ENCODE measurements around the gene PAN2.
"Not testable (repeated sequence)": the region's sequence is repeated elsewhere in the genome, so short reads cannot be mapped to it uniquely, and the experiment has no call there.

PAN2 gene

DNA sequence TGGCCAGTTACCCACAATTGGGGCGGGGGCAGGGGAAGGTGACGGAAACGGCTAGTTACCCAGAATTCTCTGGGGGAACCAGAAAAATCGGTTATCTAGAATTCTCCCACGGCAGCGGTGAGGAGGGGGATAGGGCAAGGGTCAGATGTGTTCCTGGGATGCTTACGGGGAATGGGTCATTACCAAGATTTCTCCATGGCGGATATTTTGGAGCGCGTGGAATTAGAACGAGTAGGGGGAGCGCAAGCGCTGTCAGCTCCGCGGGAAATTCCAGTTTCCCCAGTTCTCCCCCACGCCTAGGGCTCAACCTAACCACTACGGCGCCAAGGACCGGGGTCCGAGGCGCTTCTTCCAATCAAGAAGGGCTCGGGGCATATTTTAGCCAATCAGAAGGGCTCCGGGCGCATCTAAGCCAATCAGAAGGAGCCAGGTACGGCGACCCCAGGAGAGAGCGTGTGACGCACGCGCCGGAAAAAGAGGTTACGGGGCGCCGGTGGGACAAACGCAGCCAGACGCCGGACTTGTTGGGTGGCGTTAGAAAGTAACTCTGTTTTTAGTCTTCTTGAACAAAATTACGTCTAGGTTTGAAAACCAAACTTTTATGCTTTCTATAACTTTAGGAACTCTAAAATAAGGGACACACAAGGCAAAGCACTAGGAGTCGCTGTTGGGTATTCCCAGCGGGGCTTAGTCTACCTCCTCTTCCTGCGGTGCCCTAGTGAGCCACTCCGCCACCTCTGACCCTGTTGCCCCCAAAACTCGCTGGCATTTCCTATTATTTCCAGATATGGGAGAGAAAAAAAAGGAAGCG, at the start of gene PAN2:
PAN2 (minus strand) TSS at position 322 of the 811 bp plus-strand sequence. CDS start 906 bp downstream, outside the sequence.
- peak; percentile 63 to 86 (median 86) for DNase-seq (ENCODE audit: low read depth in 2 of 3, low spot score in 2 of 3)

GRCh38 chr12:56382611-56383010, 48.8 kb upstream of the PAN2 start:
- no peak for DNase-seq (ENCODE audit: low read depth in 2 of 3, low spot score in 2 of 3)

GRCh38 chr12:56377989-56378316, 44.2 kb upstream of the PAN2 start:
- no peak for DNase-seq (ENCODE audit: low read depth in 2 of 3, low spot score in 2 of 3)

DNA sequence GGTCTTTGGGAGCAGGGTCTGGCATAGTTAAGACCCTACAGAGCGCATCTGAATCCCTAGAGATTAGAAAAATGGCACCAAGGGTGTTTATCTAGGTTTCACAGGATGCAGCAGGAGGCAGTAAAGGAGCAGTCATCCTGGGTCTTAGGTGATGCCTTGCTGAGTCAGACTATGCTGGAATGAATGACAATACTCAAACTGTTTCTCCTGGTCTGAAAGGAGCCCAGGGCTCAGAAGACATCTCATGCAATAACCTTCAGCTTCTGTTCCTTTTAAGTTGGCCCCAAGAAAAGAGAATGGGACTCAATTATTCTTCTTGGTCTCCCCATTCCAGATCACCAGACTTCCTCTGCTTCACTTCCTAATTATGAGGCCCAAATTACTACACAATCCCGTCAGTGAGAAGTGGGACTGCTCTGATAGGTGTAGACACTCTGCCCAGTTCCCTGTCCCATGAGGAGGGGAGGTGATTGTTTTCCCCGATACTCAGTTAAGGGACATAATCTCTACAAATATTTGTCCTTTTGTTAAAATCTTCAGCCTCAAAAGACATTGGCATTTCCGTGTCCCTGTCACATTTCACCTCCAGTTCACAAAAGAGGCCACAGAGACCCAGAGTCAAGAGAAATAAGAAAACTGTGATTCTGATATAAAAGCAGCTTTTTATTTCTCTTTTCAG, 43.6 kb upstream of the PAN2 start:
- DNase-seq (ENCODE audit: low read depth in 2 of 3, low spot score in 2 of 3): no peak

DNA sequence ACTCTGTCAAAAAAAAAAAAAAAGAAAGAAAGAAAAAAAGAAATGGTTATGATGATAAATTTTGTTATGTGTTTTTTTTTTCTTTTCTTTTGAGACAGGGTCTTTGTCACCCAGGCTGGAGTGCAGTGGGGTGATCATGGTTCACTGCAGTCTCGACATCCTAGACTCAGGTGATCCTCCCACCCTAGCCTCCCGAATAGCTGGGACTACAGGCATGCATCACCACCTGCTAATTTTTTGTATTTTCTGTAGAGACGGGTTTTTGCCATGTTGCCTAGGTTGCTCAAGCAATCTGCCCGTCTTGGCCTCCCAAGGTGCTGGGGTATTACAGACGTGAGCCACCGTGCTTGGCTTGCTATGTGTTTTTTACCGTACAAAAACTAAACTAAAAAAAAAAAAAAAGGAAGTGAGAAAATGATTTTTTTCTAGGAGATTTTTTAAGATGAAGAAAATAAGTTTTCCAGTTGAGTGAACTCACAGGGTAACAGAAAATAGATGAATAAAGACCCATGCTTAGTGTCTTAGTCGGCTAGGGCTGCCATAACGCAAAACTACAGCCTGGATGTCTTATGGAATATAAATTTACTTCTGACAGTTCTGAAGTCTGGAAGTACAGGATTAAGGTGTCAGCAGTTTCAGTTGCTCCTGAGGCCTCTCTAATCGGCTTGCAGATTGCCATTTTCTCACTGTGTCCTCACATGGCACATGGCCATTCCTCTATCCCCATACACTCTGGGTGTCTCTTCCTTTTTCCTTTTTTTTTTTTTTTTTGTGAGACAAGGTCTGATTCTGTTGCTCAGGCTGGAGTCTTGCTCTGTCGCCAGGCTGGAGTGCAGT, 42.0 kb upstream of the PAN2 start:
- no peak for DNase-seq (ENCODE audit: low read depth in 2 of 3, low spot score in 2 of 3)

DNA sequence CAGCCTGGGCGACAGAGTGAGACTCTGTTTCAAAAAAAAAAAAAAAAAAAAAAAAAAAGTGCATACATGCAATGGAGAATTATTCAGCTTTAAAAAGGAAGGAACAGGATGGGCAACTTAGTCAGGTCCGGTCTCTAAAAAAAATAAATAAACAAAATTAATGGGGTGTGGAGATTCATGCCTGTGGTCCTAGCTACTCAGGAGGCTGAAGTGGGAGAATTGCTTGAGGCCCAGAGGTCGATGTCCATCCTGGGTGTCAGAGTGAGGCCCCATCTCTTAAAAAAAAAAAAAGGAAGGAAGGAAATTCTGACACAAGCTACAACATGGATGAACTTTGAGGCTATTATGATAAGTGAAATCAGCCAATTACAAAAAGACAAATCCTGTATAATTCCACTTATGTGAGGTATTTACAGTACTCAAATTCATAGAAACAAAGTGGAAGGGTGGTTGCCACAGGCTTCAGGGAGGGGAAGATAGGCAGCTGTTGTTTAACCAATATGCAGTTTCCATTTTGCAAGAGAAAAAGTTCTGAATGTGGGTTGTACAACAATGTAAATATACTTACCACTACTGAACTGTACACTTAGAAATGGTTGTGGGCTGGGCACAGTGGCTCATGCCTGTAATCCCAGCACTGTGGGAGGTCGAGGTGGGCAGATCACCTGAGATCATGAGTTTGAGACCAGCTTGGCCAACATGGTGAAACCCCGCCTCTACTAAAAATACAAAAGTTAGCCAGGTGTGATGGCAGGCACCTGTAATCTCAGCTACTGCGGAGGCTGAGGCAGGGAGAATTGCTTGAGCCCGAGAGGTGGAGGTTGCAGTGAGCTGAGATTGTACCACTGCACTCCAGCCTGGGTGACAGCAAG, 41.2 kb upstream of the PAN2 start:
- DNase-seq (ENCODE audit: low read depth in 2 of 3, low spot score in 2 of 3): no peak

DNA sequence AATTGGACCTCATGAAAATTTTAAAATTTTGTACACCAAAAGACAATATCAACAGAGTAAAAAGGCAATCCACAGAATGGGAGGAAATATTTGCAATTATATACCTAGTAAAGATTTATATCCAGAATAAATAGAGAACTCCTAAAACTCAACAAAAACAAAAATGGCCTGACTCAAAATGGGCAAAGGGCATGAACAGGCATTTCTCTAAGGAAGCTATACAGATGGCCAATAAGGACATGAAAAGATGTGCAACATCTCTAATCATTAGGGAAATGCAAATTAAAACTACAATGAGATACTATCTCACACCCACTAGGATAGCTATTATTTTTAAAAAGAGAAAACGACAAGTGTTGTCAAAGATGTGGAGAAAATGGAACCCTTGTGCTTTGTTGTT, 39.7 kb upstream of the PAN2 start:
- no peak for DNase-seq (ENCODE audit: low read depth in 2 of 3, low spot score in 2 of 3)

DNA sequence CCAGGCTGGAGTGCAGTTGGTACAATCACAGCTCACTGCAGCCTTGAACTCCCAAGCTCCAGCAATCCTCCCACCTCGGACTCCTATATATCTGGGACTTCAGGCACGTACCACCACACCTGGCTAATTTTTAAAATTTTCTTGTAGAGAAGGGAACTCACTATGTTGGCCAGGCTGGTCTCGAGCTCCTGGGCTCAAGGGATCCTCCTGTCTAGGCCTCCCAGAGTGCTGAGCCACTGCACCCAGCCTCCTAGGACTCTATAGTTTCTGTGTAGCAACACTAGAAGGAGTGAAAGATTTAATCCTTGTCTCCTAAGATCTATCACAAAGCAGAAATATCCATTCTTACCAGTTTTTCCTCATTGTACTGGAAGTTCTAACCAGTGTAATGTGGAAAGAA, 33.1 kb upstream of the PAN2 start:
- DNase-seq (ENCODE audit: low read depth in 2 of 3, low spot score in 2 of 3): no peak

DNA sequence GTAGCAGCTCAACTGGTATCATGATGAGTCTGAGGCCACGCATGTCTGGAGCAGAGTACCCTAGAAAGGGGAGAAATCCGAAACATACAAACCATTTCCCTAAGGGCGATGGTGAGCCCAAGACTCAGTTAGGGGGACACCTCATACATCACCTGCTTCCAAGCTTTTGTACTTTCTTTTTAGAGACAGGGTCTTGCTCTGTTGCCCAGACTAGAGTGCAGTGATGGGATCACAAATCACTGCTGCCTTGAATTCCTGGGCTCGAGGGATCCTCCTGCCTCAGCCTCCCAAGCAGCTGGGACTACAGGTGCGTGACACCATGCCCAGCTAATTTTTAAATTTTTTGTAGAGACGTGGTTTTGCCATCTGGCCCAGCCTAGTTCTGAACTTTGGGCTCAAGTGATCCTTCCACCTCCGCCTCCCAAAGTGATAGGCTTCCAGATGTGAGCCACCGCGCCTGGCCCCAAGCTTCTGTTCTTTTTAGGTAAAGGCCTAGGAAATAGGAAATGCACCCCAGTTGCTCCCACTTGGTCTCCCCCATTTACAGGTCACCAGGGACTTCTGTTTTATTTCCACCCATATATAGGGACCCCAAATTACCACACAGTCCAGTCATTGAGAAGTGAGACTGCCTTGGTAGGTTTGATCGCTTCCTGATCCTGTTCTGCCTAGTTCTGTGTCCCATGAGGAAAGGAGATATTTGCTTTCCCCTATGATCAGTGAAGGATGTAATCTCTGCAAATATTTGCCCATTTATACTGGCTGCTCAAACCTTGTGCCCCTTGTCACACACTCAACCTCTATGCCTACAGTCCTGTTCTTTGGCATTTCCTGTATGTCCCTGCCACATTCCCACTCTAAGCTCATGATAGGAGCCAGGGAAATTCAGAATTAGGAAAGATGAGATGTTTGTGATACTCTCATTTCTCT, 28.6 kb upstream of the PAN2 start, which contains the start of gene APOF:
APOF (minus strand) TSS at position 728 of the 930 bp plus-strand sequence; CDS start at position 616, 112 bp downstream.
- DNase-seq (ENCODE audit: low read depth in 2 of 3, low spot score in 2 of 3): no peak

GRCh38 chr12:56361487-56362129, 27.8 kb upstream of the PAN2 start:
- no peak for DNase-seq (ENCODE audit: low read depth in 2 of 3, low spot score in 2 of 3)

DNA sequence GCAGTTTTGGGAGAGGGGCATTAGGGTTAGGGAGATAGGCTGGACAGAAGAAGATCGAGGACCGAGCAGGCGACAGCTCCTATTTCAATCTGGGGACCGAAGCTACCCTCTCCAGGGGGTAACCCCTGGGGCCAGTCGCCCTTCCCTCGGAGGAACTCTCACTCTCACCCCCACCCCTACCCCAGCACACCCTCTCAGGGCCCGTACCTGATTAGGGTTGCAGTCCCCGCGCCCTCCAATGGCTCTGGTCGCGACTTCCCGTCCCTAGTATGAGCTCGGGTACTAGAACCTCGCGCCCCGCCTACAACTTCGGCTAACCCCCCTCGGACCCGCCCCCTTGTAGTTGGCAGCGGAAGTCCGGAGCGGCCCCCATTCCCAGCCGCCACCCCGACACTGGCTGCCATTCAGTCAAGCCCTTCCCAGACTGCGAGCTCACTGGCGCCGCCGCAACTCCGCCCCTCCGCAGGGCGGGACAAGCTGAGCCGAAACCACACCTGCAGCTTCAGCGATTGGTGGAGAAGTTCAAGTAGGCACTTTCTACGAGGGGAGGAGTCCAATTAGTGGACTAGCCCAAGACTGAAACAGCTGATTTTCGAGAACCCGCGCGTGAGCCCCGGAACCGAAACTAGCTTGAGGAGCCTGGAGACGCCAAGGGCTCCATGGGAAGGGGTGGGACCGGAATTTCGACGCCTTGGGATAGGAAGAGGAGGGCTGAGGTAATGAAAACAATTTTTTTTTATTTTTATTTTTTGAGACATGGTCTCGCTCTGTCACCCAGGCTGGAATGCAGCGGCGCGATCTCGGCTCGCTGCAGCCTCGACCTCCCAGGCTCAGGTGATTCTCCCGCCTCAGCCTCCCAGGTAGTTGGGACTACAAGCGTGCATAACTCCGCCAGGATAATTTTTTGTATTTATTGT, 26.3 kb upstream of the PAN2 start, which contains the start of gene STAT2:
STAT2 (minus strand) TSS at position 257 of the 917 bp plus-strand sequence. CDS start 3,536 bp downstream, outside the sequence.
- DNase-seq (ENCODE audit: low read depth in 2 of 3, low spot score in 2 of 3): peak; percentile 93 to 98 (median 93)

DNA sequence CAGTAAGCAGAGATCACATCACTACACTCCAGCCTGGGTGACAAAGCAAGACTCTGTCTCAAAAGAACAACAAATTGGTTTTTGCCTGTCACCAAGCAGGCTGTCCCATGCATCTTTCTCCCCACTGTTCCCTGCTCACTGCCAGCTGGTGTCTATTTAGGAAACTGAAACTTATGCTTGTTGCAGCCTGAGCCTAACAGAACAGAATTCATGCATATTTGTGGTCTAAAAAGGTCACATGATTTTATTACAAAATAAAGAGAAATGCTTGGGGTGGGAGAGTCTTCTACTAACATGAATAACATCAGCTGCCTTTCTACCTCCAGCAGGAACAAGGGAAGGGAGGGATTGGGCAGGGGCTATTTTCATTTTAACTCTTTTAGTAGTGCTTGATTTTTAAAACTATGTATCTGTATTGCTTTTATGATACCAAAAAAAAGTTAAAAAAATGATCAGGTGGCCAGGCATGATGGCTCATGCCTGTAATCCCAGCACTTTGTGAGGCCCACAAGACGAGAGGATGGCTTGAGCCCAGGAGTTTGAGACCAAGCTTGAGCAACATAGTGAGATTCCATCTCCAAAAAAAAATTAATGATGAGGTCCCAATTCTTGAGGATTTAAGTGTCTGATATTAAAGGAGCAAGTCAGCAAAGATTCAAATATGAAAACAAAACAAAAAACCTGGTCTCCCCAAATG, 25.2 kb upstream of the PAN2 start:
- DNase-seq (ENCODE audit: low read depth in 2 of 3, low spot score in 2 of 3): no peak

GRCh38 chr12:56351325-56351724, 17.5 kb upstream of the PAN2 start:
- DNase-seq (ENCODE audit: low read depth in 2 of 3, low spot score in 2 of 3): no peak

DNA sequence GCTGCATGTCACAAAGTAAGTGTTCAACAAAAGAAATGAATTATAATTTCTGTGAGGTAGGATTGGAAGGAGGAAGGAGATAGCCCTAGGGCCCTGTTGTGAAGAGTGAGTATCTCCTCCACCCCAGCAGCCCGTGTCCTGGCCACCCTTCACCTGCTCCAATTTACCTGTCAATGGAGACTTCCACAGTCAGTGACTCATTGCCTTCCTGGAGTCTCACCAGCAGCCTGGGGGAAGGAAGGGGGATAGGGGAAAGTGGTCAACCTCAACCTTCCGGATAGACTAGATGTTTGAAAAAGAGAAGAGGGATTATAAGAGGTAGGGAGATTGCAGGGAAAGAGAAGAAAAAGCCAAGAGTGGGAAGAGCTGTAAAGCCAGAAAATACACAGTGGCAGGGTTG, 16.9 kb upstream of the PAN2 start:
- DNase-seq (ENCODE audit: low read depth in 2 of 3, low spot score in 2 of 3): no peak

- no peak for DNase-seq (ENCODE audit: low read depth in 2 of 3, low spot score in 2 of 3)
Observed at GRCh38 chr12:56348776-56349175, 15.0 kb upstream of the PAN2 start.

DNA sequence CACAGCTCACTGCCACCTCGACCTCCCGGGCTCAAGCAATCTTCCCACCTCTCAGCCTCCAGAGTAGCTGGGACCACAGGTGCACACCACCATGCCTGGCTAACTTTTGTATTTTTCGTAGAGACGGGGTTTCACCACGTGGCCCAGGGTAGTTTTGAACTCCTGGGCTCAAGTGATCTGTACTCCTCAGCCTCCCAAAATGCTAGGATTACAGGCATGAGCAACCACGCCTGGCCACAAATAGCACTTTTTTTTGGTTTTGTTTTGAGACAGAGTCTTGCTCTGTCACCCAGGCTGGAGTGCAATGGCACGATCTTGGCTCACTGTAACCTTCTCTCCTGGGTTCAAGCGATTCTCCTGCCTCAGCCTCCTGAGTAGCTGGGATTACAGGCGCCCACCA, 13.5 kb upstream of the PAN2 start:
- DNase-seq (ENCODE audit: low read depth in 2 of 3, low spot score in 2 of 3): not testable (repeated sequence)

GRCh38 chr12:56346675-56347074, 12.9 kb upstream of the PAN2 start:
- DNase-seq (ENCODE audit: low read depth in 2 of 3, low spot score in 2 of 3): no peak
